ENCODE results near the gene BAK1. TPM values are rescaled to one million over a fixed set of nuclear protein-coding genes. Genes with fewer than 3 reads are reported as not detected.

The BAK1 gene
- polyA plus RNA-seq, 1 donor (not counting 4 experiments of a cell fraction or from before 2014, with no cell fraction given), result 61.1 TPM

DNA sequence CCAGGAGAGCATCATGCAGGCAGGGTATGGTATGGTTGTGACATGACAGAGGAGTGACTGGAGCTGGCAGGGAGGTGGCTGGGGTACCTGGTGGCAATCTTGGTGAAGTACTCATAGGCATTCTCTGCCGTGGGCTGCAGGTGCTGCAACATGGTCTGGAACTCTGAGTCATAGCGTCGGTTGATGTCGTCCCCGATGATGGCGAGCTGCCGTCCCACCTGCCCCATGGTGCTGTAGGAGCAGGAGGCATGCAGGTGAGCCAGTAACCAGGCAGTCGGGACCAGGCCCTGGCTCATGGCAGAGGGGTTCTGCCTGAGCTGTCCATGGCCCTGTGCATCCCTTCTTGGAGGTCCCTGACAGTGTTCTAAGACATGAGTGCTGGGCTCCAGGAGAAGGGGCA lies 4.9 kb downstream of the BAK1 start:
- dilution Hi-C loops (cut with MboI; ENCODE audit: extremely low pct_ligation_motif_present, low sequenced_read_pairs), result no loop called here
- H2AFZ ChIP-seq (ENCODE audit: control insufficient read depth, low read length), result no peak overlapping the region
- H3K4me2 ChIP-seq (ENCODE audit: control insufficient read depth, extremely low read depth, insufficient read depth, low read depth, low read length), result no peak overlapping the region
- no peaks in the 10 kb centered on the region for H4K20me1 ChIP-seq (ENCODE audit: control insufficient read depth, extremely low read depth, insufficient read depth, low read length)
- H3K9ac ChIP-seq (ENCODE audit: control insufficient read depth, extremely low read depth, insufficient read depth, low read length), result no peak overlapping the region
- no peaks in the 10 kb centered on the region for H3K27me3 ChIP-seq (ENCODE audit: control insufficient read depth, extremely low read depth, insufficient read depth, low read length)
- H3K9me1 ChIP-seq (ENCODE audit: control insufficient read depth, extremely low read depth, insufficient read depth, low read length), result no peaks in the 10 kb centered on the region
- H3K4me3 ChIP-seq (ENCODE audit: control insufficient read depth in 2 of 3, extremely low read depth in 1 of 3, insufficient read depth in 2 of 3, low read depth in 1 of 3, low read length in 3 of 3), result no peak overlapping the region
- H3K27ac ChIP-seq (ENCODE audit: control insufficient read depth, insufficient read depth, low read length), result no peak overlapping the region
- peaks cover 36 to 51% of the 10 kb centered on the region in 2 experiments for H3K36me3 ChIP-seq (ENCODE audit: control insufficient read depth in 2 of 2, extremely low read depth in 1 of 2, insufficient read depth in 2 of 2, low read length in 2 of 2)
- TF ChIP-seq, protein P1, sequence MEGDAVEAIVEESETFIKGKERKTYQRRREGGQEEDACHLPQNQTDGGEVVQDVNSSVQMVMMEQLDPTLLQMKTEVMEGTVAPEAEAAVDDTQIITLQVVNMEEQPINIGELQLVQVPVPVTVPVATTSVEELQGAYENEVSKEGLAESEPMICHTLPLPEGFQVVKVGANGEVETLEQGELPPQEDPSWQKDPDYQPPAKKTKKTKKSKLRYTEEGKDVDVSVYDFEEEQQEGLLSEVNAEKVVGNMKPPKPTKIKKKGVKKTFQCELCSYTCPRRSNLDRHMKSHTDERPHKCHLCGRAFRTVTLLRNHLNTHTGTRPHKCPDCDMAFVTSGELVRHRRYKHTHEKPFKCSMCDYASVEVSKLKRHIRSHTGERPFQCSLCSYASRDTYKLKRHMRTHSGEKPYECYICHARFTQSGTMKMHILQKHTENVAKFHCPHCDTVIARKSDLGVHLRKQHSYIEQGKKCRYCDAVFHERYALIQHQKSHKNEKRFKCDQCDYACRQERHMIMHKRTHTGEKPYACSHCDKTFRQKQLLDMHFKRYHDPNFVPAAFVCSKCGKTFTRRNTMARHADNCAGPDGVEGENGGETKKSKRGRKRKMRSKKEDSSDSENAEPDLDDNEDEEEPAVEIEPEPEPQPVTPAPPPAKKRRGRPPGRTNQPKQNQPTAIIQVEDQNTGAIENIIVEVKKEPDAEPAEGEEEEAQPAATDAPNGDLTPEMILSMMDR (optimal IDR thresholded peaks at IDR 0.05 in 1 of 3, IDR thresholded peaks at IDR 0.05 in 1 of 3, conservative IDR thresholded peaks at IDR 0.05 in 1 of 3; ENCODE audit: extremely low read depth in 1 of 3, insufficient read depth in 2 of 3, low read length in 3 of 3), result no peak
- no peak for TF ChIP-seq EZH2 (IDR thresholded peaks at IDR 0.05; ENCODE audit: low read length)
- no peak for FAIRE-seq
- H3K79me2 ChIP-seq (ENCODE audit: control insufficient read depth, insufficient read depth, low read length), result peaks cover 51% of the 10 kb centered on the region
- H3K9me3 ChIP-seq (ENCODE audit: control insufficient read depth, low read depth, low read length), result no peaks in the 10 kb centered on the region
- no peak for DNase-seq (ENCODE audit: low read depth, low spot score)
- peaks cover 33% of the 10 kb centered on the region for H3K4me1 ChIP-seq (ENCODE audit: control insufficient read depth, extremely low read depth, insufficient read depth, low read length)

- Histone ChIP-seq H3K9me3 (ENCODE audit: control insufficient read depth, low read depth, low read length) (no peaks in the 10 kb centered on the region), H3K27me3 (ENCODE audit: control insufficient read depth, extremely low read depth, insufficient read depth, low read length) (no peaks in the 10 kb centered on the region), H3K4me2 (ENCODE audit: control insufficient read depth, extremely low read depth, insufficient read depth, low read depth, low read length) (peak overlapping the region; percentile 90), H3K27ac (ENCODE audit: control insufficient read depth, insufficient read depth, low read length) (peak overlapping the region; percentile 81), H3K9ac (ENCODE audit: control insufficient read depth, extremely low read depth, insufficient read depth, low read length) (peak overlapping the region; percentile 79), H3K4me3 (ENCODE audit: control insufficient read depth in 2 of 3, extremely low read depth in 1 of 3, insufficient read depth in 2 of 3, low read depth in 1 of 3, low read length in 3 of 3) (peak overlapping the region in 2 of 3 experiments; percentile 64 to 76), H3K9me1 (ENCODE audit: control insufficient read depth, extremely low read depth, insufficient read depth, low read length) (no peaks in the 10 kb centered on the region), H2AFZ (ENCODE audit: control insufficient read depth, low read length) (peak overlapping the region; percentile 87), H3K36me3 (ENCODE audit: control insufficient read depth in 2 of 2, extremely low read depth in 1 of 2, insufficient read depth in 2 of 2, low read length in 2 of 2) (peaks cover 31 to 37% of the 10 kb centered on the region in 2 experiments), H3K79me2 (ENCODE audit: control insufficient read depth, insufficient read depth, low read length) (peaks cover 20% of the 10 kb centered on the region), H3K4me1 (ENCODE audit: control insufficient read depth, extremely low read depth, insufficient read depth, low read length) (peaks cover 24% of the 10 kb centered on the region), H4K20me1 (ENCODE audit: control insufficient read depth, extremely low read depth, insufficient read depth, low read length) (no peaks in the 10 kb centered on the region)
- dilution Hi-C loops (cut with MboI; ENCODE audit: extremely low pct_ligation_motif_present, low sequenced_read_pairs), result no loop called here
- no peak for DNase-seq (ENCODE audit: low read depth, low spot score)
- no peak for FAIRE-seq
- TF ChIP-seq, protein P1 (optimal IDR thresholded peaks at IDR 0.05 in 1 of 3, IDR thresholded peaks at IDR 0.05 in 1 of 3, conservative IDR thresholded peaks at IDR 0.05 in 1 of 3; ENCODE audit: extremely low read depth in 1 of 3, insufficient read depth in 2 of 3, low read length in 3 of 3), result no peak
- TF ChIP-seq EZH2 (IDR thresholded peaks at IDR 0.05; ENCODE audit: low read length), result no peak
These were observed 8.3 kb downstream of the BAK1 start for GRCh38 chr6:33571637-33572316.

Data from keratinocyte (primary cell).